Bronchial epithelial cell (primary cell): ENCODE data around the gene MXD4. TPM values are rescaled to one million over a fixed set of nuclear protein-coding genes. Genes with fewer than 3 reads are reported as not detected.

ENCODE experiments used
- DNase-seq: peaks from one replicate; pipeline ENCODE4 v3.0.0-alpha.2; 2010; ENCODE audit warnings: low read depth
- FAIRE-seq: peaks from 2 replicates; lab custom pipeline; 2011; peaks lifted over from hg19 to GRCh38; lab: Jason Lieb, UNC
- H3K27me3 ChIP-seq: 2 replicates; pipeline ENCODE4 v1.5.1; 2011; ENCODE audit warnings: low read length; ENCODE audit not compliant: control insufficient read depth, insufficient read depth
- H3K36me3 ChIP-seq: 2 replicates; pipeline ENCODE4 v1.5.1; 2011; ENCODE audit warnings: low read length; ENCODE audit not compliant: control insufficient read depth, insufficient read depth
- H3K4me3 ChIP-seq: 2 replicates; pipeline ENCODE4 v1.5.1; 2011; ENCODE audit warnings: mild to moderate bottlenecking, low read depth, low read length, control low read depth
- total RNA-seq: library from RNA; depleted of rRNA; stranded (reverse); fragments of >200 nt; gene quantifications from 2 replicates; pipeline ENCODE4 v1.2.1, GENCODE V29; 2014
- TF ChIP-seq, protein P1 (sequence below): IDR thresholded peaks from 2 replicates; pipeline ENCODE4 v1.5.1; 2011; ENCODE audit warnings: mild to moderate bottlenecking, moderate library complexity, low read length, control low read depth, inconsistent platforms; ENCODE audit not compliant: insufficient read depth, severe bottlenecking

The MXD4 gene
- total RNA-seq, 1 donor from 2014 or later = 10.5 TPM

- DNase-seq = no peak
- H3K27me3 ChIP-seq = no peaks in the 10 kb centered on the region
- peak; percentile 23 for FAIRE-seq
Observed at GRCh38 chr4:2267841-2268240, 5.9 kb upstream of the MXD4 start.

GRCh38 chr4:2267320-2267811, 5.5 kb upstream of the MXD4 start:
- TF ChIP-seq, protein P1, sequence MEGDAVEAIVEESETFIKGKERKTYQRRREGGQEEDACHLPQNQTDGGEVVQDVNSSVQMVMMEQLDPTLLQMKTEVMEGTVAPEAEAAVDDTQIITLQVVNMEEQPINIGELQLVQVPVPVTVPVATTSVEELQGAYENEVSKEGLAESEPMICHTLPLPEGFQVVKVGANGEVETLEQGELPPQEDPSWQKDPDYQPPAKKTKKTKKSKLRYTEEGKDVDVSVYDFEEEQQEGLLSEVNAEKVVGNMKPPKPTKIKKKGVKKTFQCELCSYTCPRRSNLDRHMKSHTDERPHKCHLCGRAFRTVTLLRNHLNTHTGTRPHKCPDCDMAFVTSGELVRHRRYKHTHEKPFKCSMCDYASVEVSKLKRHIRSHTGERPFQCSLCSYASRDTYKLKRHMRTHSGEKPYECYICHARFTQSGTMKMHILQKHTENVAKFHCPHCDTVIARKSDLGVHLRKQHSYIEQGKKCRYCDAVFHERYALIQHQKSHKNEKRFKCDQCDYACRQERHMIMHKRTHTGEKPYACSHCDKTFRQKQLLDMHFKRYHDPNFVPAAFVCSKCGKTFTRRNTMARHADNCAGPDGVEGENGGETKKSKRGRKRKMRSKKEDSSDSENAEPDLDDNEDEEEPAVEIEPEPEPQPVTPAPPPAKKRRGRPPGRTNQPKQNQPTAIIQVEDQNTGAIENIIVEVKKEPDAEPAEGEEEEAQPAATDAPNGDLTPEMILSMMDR = no peak
- DNase-seq (no peak), FAIRE-seq (no peak)
- no peak overlapping the region for H3K4me3 ChIP-seq
- no peaks in the 10 kb centered on the region for H3K27me3 ChIP-seq
- no peaks in the 10 kb centered on the region for H3K36me3 ChIP-seq

More at GRCh38 chr4:2267841-2268240, 5.9 kb upstream of the MXD4 start:
- Histone ChIP-seq H3K36me3 (no peaks in the 10 kb centered on the region), H3K4me3 (no peak overlapping the region)
- TF ChIP-seq, protein P1 = no peak

DNA sequence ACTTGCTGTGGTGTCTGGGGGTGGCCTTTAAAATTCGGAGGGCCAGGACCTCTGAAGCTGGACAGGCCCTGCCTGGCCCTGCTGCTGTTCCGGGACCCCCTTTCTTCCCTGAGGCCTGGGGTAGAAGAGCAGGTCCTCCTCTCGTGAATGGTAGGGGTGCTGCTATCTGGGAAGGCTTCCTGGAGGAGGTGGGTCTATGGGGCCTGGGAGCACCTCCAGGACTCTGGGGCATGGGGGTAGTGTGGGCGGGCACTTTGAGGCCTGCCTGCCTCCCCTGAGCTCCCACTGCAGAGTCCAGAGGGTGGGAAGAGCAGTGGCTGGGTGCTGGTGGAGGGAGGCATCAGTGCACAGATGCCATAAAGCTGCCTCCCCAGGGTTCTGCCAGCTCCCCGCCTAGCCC, 4.9 kb upstream of the MXD4 start:
- Histone ChIP-seq H3K4me3 (no peak overlapping the region), H3K36me3 (no peaks in the 10 kb centered on the region), H3K27me3 (no peaks in the 10 kb centered on the region)
- TF ChIP-seq, protein P1 = no peak
- no peak for FAIRE-seq
- DNase-seq = no peak

DNA sequence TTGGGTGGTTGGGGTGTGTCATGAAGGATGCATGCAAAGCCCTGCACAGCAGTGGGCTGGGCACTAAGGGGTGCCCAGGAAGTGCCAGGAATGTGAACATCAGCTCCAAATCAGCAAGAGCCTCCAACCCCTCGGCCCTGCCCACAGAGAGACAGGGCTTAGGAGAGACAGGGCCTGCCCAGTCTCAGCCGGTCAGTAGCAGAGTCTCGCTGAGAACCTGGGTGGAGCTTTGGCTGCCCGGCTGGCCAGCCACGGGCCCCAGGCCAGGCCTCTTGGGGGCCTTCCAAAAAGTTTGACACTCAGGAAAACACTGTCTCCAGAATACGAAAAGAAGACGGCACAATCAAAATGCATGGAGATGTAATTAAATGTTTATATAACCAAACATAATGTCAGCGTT, 4.3 kb upstream of the MXD4 start:
- no peak for DNase-seq
- FAIRE-seq = no peak
- no peak overlapping the region for H3K4me3 ChIP-seq
- TF ChIP-seq, protein P1 = no peak
- H3K36me3 ChIP-seq = no peaks in the 10 kb centered on the region
- no peaks in the 10 kb centered on the region for H3K27me3 ChIP-seq

GRCh38 chr4:2265113-2266110, 3.5 kb upstream of the MXD4 start:
- no peak for FAIRE-seq
- TF ChIP-seq, protein P1 = no peak
- no peak for DNase-seq

More at GRCh38 chr4:2265113-2266110, 3.5 kb upstream of the MXD4 start:
- no peak overlapping the region for H3K4me3 ChIP-seq
- H3K36me3 ChIP-seq = peaks cover under 1% of the 10 kb centered on the region
- no peaks in the 10 kb centered on the region for H3K27me3 ChIP-seq
